ENCODE results near the gene ZNF511.

DNA sequence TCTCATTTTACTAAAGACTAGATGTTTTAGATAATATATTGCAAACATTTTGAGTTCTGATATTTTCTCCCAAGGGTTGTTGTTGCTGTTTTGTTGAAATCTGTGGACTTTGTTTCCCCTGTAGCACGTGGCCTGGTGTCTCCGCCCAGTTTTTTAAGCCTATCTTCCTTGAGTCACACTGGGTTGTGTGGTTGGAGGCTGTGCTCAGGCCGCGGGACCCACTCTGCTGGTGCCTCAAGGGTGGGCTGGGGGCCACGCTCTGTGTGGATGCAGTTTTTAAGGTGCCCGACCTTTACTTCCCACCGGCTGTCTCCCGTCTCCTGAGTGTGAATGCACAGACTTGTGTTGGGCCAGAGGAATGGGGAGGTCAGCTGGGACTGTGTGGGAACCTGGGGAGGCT lies 34.2 kb downstream of the ZNF511 start:
- TF ChIP-seq, protein P1, sequence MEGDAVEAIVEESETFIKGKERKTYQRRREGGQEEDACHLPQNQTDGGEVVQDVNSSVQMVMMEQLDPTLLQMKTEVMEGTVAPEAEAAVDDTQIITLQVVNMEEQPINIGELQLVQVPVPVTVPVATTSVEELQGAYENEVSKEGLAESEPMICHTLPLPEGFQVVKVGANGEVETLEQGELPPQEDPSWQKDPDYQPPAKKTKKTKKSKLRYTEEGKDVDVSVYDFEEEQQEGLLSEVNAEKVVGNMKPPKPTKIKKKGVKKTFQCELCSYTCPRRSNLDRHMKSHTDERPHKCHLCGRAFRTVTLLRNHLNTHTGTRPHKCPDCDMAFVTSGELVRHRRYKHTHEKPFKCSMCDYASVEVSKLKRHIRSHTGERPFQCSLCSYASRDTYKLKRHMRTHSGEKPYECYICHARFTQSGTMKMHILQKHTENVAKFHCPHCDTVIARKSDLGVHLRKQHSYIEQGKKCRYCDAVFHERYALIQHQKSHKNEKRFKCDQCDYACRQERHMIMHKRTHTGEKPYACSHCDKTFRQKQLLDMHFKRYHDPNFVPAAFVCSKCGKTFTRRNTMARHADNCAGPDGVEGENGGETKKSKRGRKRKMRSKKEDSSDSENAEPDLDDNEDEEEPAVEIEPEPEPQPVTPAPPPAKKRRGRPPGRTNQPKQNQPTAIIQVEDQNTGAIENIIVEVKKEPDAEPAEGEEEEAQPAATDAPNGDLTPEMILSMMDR (IDR thresholded peaks at IDR 0.05; ENCODE audit: insufficient read depth, low read length, poor library complexity, severe bottlenecking), result no peak
- TF ChIP-seq EZH2phosphoT487 (conservative IDR thresholded peaks at IDR 0.05; ENCODE audit: low read length), result no peak

Measured in SU-DHL-6 (cell line).